WTC11 (cell line): ENCODE measurements around the gene SRPX. TPM values are rescaled to one million over a fixed set of nuclear protein-coding genes. Genes with fewer than 3 reads are reported as not detected.

Source experiments
- ATAC-seq: fragments of 200-7000 bp; cut with Tn5 transposase; 2 replicates; pipeline ENCODE4 v1.10.0; 2021; ENCODE audit warnings: mild to moderate bottlenecking, moderate library complexity
- CTCF ChIA-PET: fragments of 300-600 bp; sonication (Branson Sonifier 250); formaldehyde crosslinking; loops from one replicate; lab custom pipeline; 2021; ENCODE audit warnings: antibody characterized with exemption; lab: Charles Lee
- POLR2A ChIA-PET: fragments of 350-600 bp; sonication (Branson Sonifier 250); formaldehyde crosslinking; loops from one replicate; lab custom pipeline; 2021; ENCODE audit warnings: antibody characterized with exemption; lab: Charles Lee
- DNase-seq: peaks from one replicate; pipeline ENCODE4 v3.0.0; 2021; ENCODE audit warnings: low spot score
- H3K27ac Mint-ChIP-seq: 2 replicates; pipeline ENCODE4 v1.8.0; 2021; ENCODE audit warnings: mixed read lengths
- H3K27me3 Mint-ChIP-seq: 2 replicates; pipeline ENCODE4 v1.8.0; 2021; ENCODE audit warnings: low read depth, mild to moderate bottlenecking, moderate library complexity, mixed read lengths
- H3K36me3 Mint-ChIP-seq: 2 replicates; pipeline ENCODE4 v1.8.0; 2021; ENCODE audit warnings: mixed read lengths
- H3K4me1 Mint-ChIP-seq: 2 replicates; pipeline ENCODE4 v1.8.0; 2022; ENCODE audit warnings: mixed read lengths
- H3K4me3 Mint-ChIP-seq: 2 replicates; pipeline ENCODE4 v1.8.0; 2021; ENCODE audit warnings: mild to moderate bottlenecking, moderate library complexity, mixed read lengths
- H3K9me3 Mint-ChIP-seq: 2 replicates; pipeline ENCODE4 v1.8.0; 2021; ENCODE audit warnings: mixed read lengths
- ATF1 ChIP-seq: sonication (generic); formaldehyde crosslinking; IDR thresholded peaks from 2 replicates; pipeline ENCODE4 v1.8.1; 2023; ENCODE audit warnings: mild to moderate bottlenecking, moderate library complexity, missing genetic modification reagents
- CREM ChIP-seq: sonication (generic); formaldehyde crosslinking; IDR thresholded peaks from 2 replicates; pipeline ENCODE4 v1.8.1; 2022; ENCODE audit warnings: mild to moderate bottlenecking, missing genetic modification reagents, moderate library complexity
- CTCF ChIP-seq: fragments of 200-600 bp; IDR thresholded peaks from 2 replicates; pipeline ENCODE4 v1.8.0; 2022; ENCODE audit warnings: antibody characterized with exemption
- ELF4 ChIP-seq: sonication (generic); formaldehyde crosslinking; IDR thresholded peaks from 2 replicates; pipeline ENCODE4 v1.8.1; 2022; ENCODE audit warnings: low read depth, mild to moderate bottlenecking, moderate library complexity, missing genetic modification reagents
- FOXJ3 ChIP-seq: sonication (generic); formaldehyde crosslinking; IDR thresholded peaks from 2 replicates; pipeline ENCODE4 v1.9.0; 2021; ENCODE audit warnings: missing genetic modification reagents, mild to moderate bottlenecking, borderline replicate concordance
- GRHL2 ChIP-seq: fragments of 250-450 bp; sonication (Bioruptor Pico); IDR thresholded peaks from 2 replicates; pipeline ENCODE4 v1.8.0; 2022; ENCODE audit warnings: mild to moderate bottlenecking, moderate library complexity; ENCODE audit not compliant: insufficient replicate concordance, severe bottlenecking
- HMGA2 ChIP-seq: fragments of 250-450 bp; sonication (Bioruptor Pico); IDR thresholded peaks from 2 replicates; pipeline ENCODE4 v1.4.0; 2021; ENCODE audit warnings: mild to moderate bottlenecking, moderate library complexity
- JUN ChIP-seq: sonication (generic); formaldehyde crosslinking; IDR thresholded peaks from 2 replicates; pipeline ENCODE4 v1.8.0; 2023; ENCODE audit warnings: mild to moderate bottlenecking, missing genetic modification reagents
- KAT7 ChIP-seq: sonication (generic); formaldehyde crosslinking; IDR thresholded peaks from 2 replicates; pipeline ENCODE4 v1.8.1; 2023; ENCODE audit warnings: missing genetic modification reagents, mild to moderate bottlenecking, borderline replicate concordance
- NR3C1 ChIP-seq: sonication (generic); formaldehyde crosslinking; conservative IDR thresholded peaks from 2 replicates; pipeline ENCODE4 v1.8.1; 2023; ENCODE audit warnings: low read depth, mild to moderate bottlenecking, missing genetic modification reagents
- OVOL2 ChIP-seq: fragments of 250-450 bp; sonication (Bioruptor Pico); IDR thresholded peaks from 2 replicates; pipeline ENCODE4 v1.9.0; 2021; ENCODE audit warnings: mild to moderate bottlenecking, borderline replicate concordance
- SP1 ChIP-seq: sonication (generic); formaldehyde crosslinking; conservative IDR thresholded peaks from 2 replicates; pipeline ENCODE4 v1.8.1; 2022; ENCODE audit warnings: missing genetic modification reagents
- TEAD1 ChIP-seq: sonication (generic); formaldehyde crosslinking; IDR thresholded peaks from 2 replicates; pipeline ENCODE4 v1.8.0; 2022; ENCODE audit warnings: mild to moderate bottlenecking, missing genetic modification reagents
- ZMAT4 ChIP-seq: fragments of 250-450 bp; sonication (Bioruptor Pico); IDR thresholded peaks from 2 replicates; pipeline ENCODE4 v1.9.0; 2021; ENCODE audit warnings: mild to moderate bottlenecking
- ZNF219 ChIP-seq: sonication (generic); formaldehyde crosslinking; IDR thresholded peaks from 2 replicates; pipeline ENCODE4 v1.8.0; 2023; ENCODE audit warnings: missing genetic modification reagents, mild to moderate bottlenecking, borderline replicate concordance
- ZNF512 ChIP-seq: sonication (generic); formaldehyde crosslinking; IDR thresholded peaks from 2 replicates; pipeline ENCODE4 v1.8.1; 2022; ENCODE audit warnings: missing genetic modification reagents, borderline replicate concordance
- ZNF671 ChIP-seq: fragments of 250-450 bp; sonication (Bioruptor Pico); IDR thresholded peaks from 2 replicates; pipeline ENCODE4 v1.8.0; 2021; ENCODE audit warnings: mild to moderate bottlenecking
- total RNA-seq: library from RNA; stranded (reverse); gene quantifications from 3 replicates; pipeline ENCODE4 v1.2.3, GENCODE V29; 2021
- TF ChIP-seq, protein P1 (sequence below): sonication (generic); formaldehyde crosslinking; IDR thresholded peaks from 2 replicates; pipeline ENCODE4 v1.8.1; 2023; ENCODE audit warnings: mild to moderate bottlenecking, missing genetic modification reagents
- TF ChIP-seq, protein P2 (sequence below): fragments of 250-450 bp; sonication (Bioruptor Pico); IDR thresholded peaks from 2 replicates; pipeline ENCODE4 v2.1.2; 2022; ENCODE audit warnings: mild to moderate bottlenecking, moderate library complexity
- TF ChIP-seq, protein P3 (sequence below): sonication (generic); formaldehyde crosslinking; IDR thresholded peaks from 2 replicates; pipeline ENCODE4 v1.8.1; 2023; ENCODE audit warnings: mild to moderate bottlenecking, moderate library complexity, missing genetic modification reagents
- TF ChIP-seq, protein P4 (sequence below): sonication (generic); formaldehyde crosslinking; IDR thresholded peaks from 2 replicates; pipeline ENCODE4 v1.8.0; 2023; ENCODE audit warnings: missing genetic modification reagents, mild to moderate bottlenecking, borderline replicate concordance
- TF ChIP-seq, protein P5 (sequence below): sonication (generic); formaldehyde crosslinking; IDR thresholded peaks from 2 replicates; pipeline ENCODE4 v1.8.0; 2023; ENCODE audit warnings: missing genetic modification reagents

SRPX gene
- total RNA-seq, 1 experiment from 2014 or later = 7.7 TPM

DNA sequence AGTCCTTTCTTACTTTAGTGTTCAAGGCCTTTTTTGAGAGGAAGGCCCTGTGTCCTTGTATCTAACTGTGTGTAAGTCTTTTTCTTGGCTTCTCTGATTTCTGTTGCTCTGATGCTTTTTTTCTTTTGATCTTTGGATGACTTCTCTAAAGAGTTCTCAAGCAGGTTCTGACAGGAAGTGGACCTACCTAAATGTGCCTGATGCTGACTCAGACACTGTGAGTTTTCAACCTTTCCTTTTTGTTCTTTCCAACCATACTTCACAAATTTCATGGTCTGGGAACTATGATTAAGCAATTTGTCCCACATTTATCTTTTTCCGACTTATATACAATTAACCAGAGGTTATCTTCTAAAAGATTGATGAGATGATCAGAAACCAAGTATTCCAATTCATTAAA is 117.8 kb downstream of the SRPX start (continued):
- TF ChIP-seq, protein P1, sequence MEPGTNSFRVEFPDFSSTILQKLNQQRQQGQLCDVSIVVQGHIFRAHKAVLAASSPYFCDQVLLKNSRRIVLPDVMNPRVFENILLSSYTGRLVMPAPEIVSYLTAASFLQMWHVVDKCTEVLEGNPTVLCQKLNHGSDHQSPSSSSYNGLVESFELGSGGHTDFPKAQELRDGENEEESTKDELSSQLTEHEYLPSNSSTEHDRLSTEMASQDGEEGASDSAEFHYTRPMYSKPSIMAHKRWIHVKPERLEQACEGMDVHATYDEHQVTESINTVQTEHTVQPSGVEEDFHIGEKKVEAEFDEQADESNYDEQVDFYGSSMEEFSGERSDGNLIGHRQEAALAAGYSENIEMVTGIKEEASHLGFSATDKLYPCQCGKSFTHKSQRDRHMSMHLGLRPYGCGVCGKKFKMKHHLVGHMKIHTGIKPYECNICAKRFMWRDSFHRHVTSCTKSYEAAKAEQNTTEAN (CRISPR knock-in tag) = no peak
- TF ChIP-seq, protein P2, sequence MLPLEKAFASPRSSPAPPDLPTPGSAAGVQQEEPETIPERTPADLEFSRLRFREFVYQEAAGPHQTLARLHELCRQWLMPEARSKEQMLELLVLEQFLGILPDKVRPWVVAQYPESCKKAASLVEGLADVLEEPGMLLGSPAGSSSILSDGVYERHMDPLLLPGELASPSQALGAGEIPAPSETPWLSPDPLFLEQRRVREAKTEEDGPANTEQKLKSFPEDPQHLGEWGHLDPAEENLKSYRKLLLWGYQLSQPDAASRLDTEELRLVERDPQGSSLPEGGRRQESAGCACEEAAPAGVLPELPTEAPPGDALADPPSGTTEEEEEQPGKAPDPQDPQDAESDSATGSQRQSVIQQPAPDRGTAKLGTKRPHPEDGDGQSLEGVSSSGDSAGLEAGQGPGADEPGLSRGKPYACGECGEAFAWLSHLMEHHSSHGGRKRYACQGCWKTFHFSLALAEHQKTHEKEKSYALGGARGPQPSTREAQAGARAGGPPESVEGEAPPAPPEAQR (CRISPR knock-in tag) = no peak
- TF ChIP-seq FOXJ3 (CRISPR knock-in tag) (no peak), SP1 (CRISPR knock-in tag) (no peak), ZNF219 (no peak), ATF1 (CRISPR knock-in tag) (no peak), CREM (CRISPR knock-in tag) (no peak), ZNF671 (CRISPR knock-in tag) (no peak), OVOL2 (no peak)
- TF ChIP-seq, protein P3, sequence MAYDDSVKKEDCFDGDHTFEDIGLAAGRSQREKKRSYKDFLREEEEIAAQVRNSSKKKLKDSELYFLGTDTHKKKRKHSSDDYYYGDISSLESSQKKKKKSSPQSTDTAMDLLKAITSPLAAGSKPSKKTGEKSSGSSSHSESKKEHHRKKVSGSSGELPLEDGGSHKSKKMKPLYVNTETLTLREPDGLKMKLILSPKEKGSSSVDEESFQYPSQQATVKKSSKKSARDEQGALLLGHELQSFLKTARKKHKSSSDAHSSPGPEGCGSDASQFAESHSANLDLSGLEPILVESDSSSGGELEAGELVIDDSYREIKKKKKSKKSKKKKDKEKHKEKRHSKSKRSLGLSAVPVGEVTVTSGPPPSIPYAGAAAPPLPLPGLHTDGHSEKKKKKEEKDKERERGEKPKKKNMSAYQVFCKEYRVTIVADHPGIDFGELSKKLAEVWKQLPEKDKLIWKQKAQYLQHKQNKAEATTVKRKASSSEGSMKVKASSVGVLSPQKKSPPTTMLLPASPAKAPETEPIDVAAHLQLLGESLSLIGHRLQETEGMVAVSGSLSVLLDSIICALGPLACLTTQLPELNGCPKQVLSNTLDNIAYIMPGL (CRISPR knock-in tag) = no peak

DNA sequence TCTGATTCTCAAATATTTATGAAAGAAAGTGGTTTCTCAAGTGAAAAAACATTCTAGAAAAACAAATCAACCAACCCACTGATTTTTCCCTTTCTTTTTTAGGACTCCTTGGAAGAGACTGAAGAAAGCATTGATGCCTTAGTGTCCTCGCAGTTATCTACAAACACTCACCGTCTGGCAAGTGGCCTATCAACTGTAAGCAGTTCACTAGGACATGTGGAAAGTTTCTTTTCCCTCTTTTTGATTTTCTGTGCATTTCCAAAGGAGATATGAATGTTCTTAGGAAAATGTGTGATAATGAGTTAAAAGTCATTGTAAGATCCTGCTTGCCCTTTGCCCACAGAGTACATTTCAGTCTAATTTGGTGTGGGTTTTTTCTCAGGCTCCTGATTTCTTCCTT is 118.4 kb downstream of the SRPX start:
- H3K27ac Mint-ChIP-seq = no peak overlapping the region
- no peaks in the 10 kb centered on the region for H3K9me3 Mint-ChIP-seq

More for the DNA sequence above, 118.4 kb downstream of the SRPX start:
- TF ChIP-seq ZNF512 (CRISPR knock-in tag) (no peak), JUN (CRISPR knock-in tag) (no peak), TEAD1 (CRISPR knock-in tag) (no peak), CTCF (no peak), OVOL2 (no peak), ZMAT4 (CRISPR knock-in tag) (no peak), NR3C1 (CRISPR knock-in tag) (no peak), HMGA2 (CRISPR knock-in tag) (no peak), KAT7 (CRISPR knock-in tag) (no peak), GRHL2 (CRISPR knock-in tag) (no peak), ELF4 (CRISPR knock-in tag) (no peak), ZNF671 (CRISPR knock-in tag) (no peak)
- TF ChIP-seq, protein P4, sequence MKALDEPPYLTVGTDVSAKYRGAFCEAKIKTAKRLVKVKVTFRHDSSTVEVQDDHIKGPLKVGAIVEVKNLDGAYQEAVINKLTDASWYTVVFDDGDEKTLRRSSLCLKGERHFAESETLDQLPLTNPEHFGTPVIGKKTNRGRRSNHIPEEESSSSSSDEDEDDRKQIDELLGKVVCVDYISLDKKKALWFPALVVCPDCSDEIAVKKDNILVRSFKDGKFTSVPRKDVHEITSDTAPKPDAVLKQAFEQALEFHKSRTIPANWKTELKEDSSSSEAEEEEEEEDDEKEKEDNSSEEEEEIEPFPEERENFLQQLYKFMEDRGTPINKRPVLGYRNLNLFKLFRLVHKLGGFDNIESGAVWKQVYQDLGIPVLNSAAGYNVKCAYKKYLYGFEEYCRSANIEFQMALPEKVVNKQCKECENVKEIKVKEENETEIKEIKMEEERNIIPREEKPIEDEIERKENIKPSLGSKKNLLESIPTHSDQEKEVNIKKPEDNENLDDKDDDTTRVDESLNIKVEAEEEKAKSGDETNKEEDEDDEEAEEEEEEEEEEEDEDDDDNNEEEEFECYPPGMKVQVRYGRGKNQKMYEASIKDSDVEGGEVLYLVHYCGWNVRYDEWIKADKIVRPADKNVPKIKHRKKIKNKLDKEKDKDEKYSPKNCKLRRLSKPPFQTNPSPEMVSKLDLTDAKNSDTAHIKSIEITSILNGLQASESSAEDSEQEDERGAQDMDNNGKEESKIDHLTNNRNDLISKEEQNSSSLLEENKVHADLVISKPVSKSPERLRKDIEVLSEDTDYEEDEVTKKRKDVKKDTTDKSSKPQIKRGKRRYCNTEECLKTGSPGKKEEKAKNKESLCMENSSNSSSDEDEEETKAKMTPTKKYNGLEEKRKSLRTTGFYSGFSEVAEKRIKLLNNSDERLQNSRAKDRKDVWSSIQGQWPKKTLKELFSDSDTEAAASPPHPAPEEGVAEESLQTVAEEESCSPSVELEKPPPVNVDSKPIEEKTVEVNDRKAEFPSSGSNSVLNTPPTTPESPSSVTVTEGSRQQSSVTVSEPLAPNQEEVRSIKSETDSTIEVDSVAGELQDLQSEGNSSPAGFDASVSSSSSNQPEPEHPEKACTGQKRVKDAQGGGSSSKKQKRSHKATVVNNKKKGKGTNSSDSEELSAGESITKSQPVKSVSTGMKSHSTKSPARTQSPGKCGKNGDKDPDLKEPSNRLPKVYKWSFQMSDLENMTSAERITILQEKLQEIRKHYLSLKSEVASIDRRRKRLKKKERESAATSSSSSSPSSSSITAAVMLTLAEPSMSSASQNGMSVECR (CRISPR knock-in tag) = no peak
- TF ChIP-seq, protein P5, sequence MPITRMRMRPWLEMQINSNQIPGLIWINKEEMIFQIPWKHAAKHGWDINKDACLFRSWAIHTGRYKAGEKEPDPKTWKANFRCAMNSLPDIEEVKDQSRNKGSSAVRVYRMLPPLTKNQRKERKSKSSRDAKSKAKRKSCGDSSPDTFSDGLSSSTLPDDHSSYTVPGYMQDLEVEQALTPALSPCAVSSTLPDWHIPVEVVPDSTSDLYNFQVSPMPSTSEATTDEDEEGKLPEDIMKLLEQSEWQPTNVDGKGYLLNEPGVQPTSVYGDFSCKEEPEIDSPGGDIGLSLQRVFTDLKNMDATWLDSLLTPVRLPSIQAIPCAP (CRISPR knock-in tag) = no peak
- peaks cover 17% of the 10 kb centered on the region for H3K4me1 Mint-ChIP-seq
- ChIA-PET CTCF (no interaction called here), POLR2A (no interaction called here)
- ATAC-seq = no peak
- H3K36me3 Mint-ChIP-seq = no peaks in the 10 kb centered on the region
- H3K4me3 Mint-ChIP-seq = no peak overlapping the region
- H3K27me3 Mint-ChIP-seq = peaks cover 7% of the 10 kb centered on the region; the same call in 1 of the 2 replicates
- no peak for DNase-seq
